HepG2 (cell line): Measurements from ENCODE around the gene NDC80. TPM values are rescaled to one million over a fixed set of nuclear protein-coding genes. Genes with fewer than 3 reads are reported as not detected.

ENCODE experiments used
- AHR ChIP-seq: IDR thresholded peaks from 2 replicates; pipeline ENCODE4 v1.6.1; 2018; ENCODE audit warnings: missing genetic modification reagents, missing compliant biosample characterization
- BORCS8-MEF2B ChIP-seq: sonication (generic); formaldehyde crosslinking; IDR thresholded peaks from 2 replicates; pipeline ENCODE4 v1.8.0; 2022; ENCODE audit warnings: mild to moderate bottlenecking, missing genetic modification reagents
- CSRNP1 ChIP-seq: sonication (generic); formaldehyde crosslinking; IDR thresholded peaks from 2 replicates; pipeline ENCODE4 v1.8.1; 2023; ENCODE audit warnings: mild to moderate bottlenecking, missing genetic modification reagents
- ELK4 ChIP-seq: sonication (generic); formaldehyde crosslinking; IDR thresholded peaks from 2 replicates; pipeline ENCODE4 v1.9.0; 2021; ENCODE audit warnings: missing genetic modification reagents, borderline replicate concordance
- HDAC1 ChIP-seq: sonication (generic); formaldehyde crosslinking; IDR thresholded peaks from 2 replicates; pipeline ENCODE4 v1.5.1; 2020; ENCODE audit warnings: mild to moderate bottlenecking, missing genetic modification reagents
- JDP2 ChIP-seq: sonication (generic); formaldehyde crosslinking; IDR thresholded peaks from 2 replicates; pipeline ENCODE4 v1.8.1; 2022; ENCODE audit warnings: missing genetic modification reagents, borderline replicate concordance
- MYNN ChIP-seq: sonication (generic); formaldehyde crosslinking; IDR thresholded peaks from 2 replicates; pipeline ENCODE4 v1.4.0; 2020; ENCODE audit warnings: mild to moderate bottlenecking, low read depth, missing genetic modification reagents
- NFE2L1 ChIP-seq: sonication (generic); formaldehyde crosslinking; IDR thresholded peaks from 2 replicates; pipeline ENCODE4 v1.4.0; 2020; ENCODE audit warnings: missing genetic modification reagents, mild to moderate bottlenecking, borderline replicate concordance
- PITX1 ChIP-seq: sonication (generic); formaldehyde crosslinking; IDR thresholded peaks from 2 replicates; pipeline ENCODE4 v1.5.1; 2020; ENCODE audit warnings: mild to moderate bottlenecking, missing genetic modification reagents
- RARA ChIP-seq: IDR thresholded peaks from 2 replicates; pipeline ENCODE4 v1.6.1; 2016; ENCODE audit warnings: missing genetic modification reagents, missing compliant biosample characterization
- RNF219 ChIP-seq: sonication (generic); formaldehyde crosslinking; IDR thresholded peaks from 2 replicates; pipeline ENCODE4 v1.5.0; 2020; ENCODE audit warnings: mild to moderate bottlenecking, missing genetic modification reagents
- ZBTB37 ChIP-seq: sonication (generic); formaldehyde crosslinking; IDR thresholded peaks from 2 replicates; pipeline ENCODE4 v1.4.0; 2020; ENCODE audit warnings: mild to moderate bottlenecking, missing genetic modification reagents
- ZBTB39 ChIP-seq: sonication (generic); formaldehyde crosslinking; IDR thresholded peaks from 2 replicates; pipeline ENCODE4 v1.5.0; 2020; ENCODE audit warnings: missing genetic modification reagents
- ZFP1 ChIP-seq: IDR thresholded peaks from 2 replicates; pipeline ENCODE4 v1.6.1; 2016
- ZNF180 ChIP-seq: sonication (generic); formaldehyde crosslinking; IDR thresholded peaks from 2 replicates; pipeline ENCODE4 v1.4.0; 2020; ENCODE audit warnings: low read depth, missing genetic modification reagents, borderline replicate concordance
- ZNF678 ChIP-seq: sonication (generic); formaldehyde crosslinking; IDR thresholded peaks from 2 replicates; pipeline ENCODE4 v1.4.0; 2020; ENCODE audit warnings: mild to moderate bottlenecking, missing genetic modification reagents
- ZNF720 ChIP-seq: sonication (generic); formaldehyde crosslinking; IDR thresholded peaks from 2 replicates; pipeline ENCODE4 v1.4.0; 2020; ENCODE audit warnings: missing genetic modification reagents
- ZNF724P ChIP-seq: sonication (generic); formaldehyde crosslinking; IDR thresholded peaks from 2 replicates; pipeline ENCODE4 v1.8.0; 2022; ENCODE audit warnings: missing genetic modification reagents, borderline replicate concordance
- ZNF740 ChIP-seq: sonication (generic); formaldehyde crosslinking; IDR thresholded peaks from 2 replicates; pipeline ENCODE4 v1.4.0; 2020; ENCODE audit warnings: missing genetic modification reagents
- ZNF879 ChIP-seq: sonication (generic); formaldehyde crosslinking; IDR thresholded peaks from 2 replicates; pipeline ENCODE4 v1.8.1; 2023; ENCODE audit warnings: missing genetic modification reagents
- polyA plus RNA-seq, 8 experiments: library from polyadenylated mRNA; depleted of rRNA in 3 of 8; stranded (reverse) in 7 of 8; unstranded in 1 of 8; fragments of >200 nt; fragmentation: Illumina TruSeq in 4 of 8; extraction: Trizol in 4 of 8; gene quantifications; 2 replicates each; pipeline versions ENCODE4 v1.2.1 to v1.2.3, GENCODE V29; 2011 to 2016; ENCODE audit warnings: low read depth in 4 of 8, missing spikeins in 1 of 8, mixed read lengths in 1 of 8; ENCODE audit not compliant: insufficient read depth in 1 of 8
- total RNA-seq, 5 experiments: library from RNA; depleted of rRNA; stranded (reverse); fragments of >200 nt; fragmentation: Illumina TruSeq; extraction: Trizol; gene quantifications; 2 replicates each; pipeline ENCODE4 v1.2.3, GENCODE V29; 2016; ENCODE audit warnings: low read depth in 1 of 5

Gene NDC80
- total and polyA plus RNA-seq, 2 of the 13 experiments (the other 11 are each of a cell fraction or from before 2014, with no cell fraction given), result 9.6 to 33.0 TPM

- peak; percentile 67 for TF ChIP-seq HDAC1 (CRISPR knock-in tag)
- no peak for TF ChIP-seq PITX1
- TF ChIP-seq ELK4 (CRISPR knock-in tag), result no peak
- TF ChIP-seq CSRNP1 (CRISPR knock-in tag), result peak; percentile 24; the same call in 1 of the 2 replicates
- TF ChIP-seq NFE2L1 (CRISPR knock-in tag), result no peak
- peak; percentile 24; the same call in 1 of the 2 replicates for TF ChIP-seq ZNF724P (CRISPR knock-in tag)
- no peak for TF ChIP-seq ZBTB37 (CRISPR knock-in tag)
- peak; percentile 44; the same call in 1 of the 2 replicates for TF ChIP-seq MYNN (CRISPR knock-in tag)
- TF ChIP-seq ZNF678 (CRISPR knock-in tag), result no peak; the same call in 1 of the 2 replicates
- TF ChIP-seq ZNF720 (CRISPR knock-in tag), result no peak
- 0 out of 2 replicates have a peak, but pooled peaks have one; percentile 6 for TF ChIP-seq ZNF740 (CRISPR knock-in tag)
- no peak; the same call in 1 of the 2 replicates for TF ChIP-seq JDP2 (CRISPR knock-in tag)
- TF ChIP-seq ZNF879, result peak; percentile 47; the same call in 1 of the 2 replicates
- peak; percentile 80; the same call in 1 of the 2 replicates for TF ChIP-seq RNF219
- 0 out of 2 replicates have a peak, but pooled peaks have one; percentile 10 for TF ChIP-seq RARA (CRISPR knock-in tag)
- no peak for TF ChIP-seq ZNF180 (CRISPR knock-in tag)
- 0 out of 2 replicates have a peak, but pooled peaks have one; percentile 74 for TF ChIP-seq ZBTB39 (CRISPR knock-in tag)
- no peak for TF ChIP-seq ZFP1
- TF ChIP-seq BORCS8-MEF2B (CRISPR knock-in tag), result peak; percentile 48; the same call in 1 of the 2 replicates
- TF ChIP-seq AHR, result peak; percentile 66; the same call in 1 of the 2 replicates
These were observed 84.0 kb downstream of the NDC80 start, which contains the start of gene SMCHD1 (continued) for GRCh38 chr18:2655178-2655953.
